H1 (cell line): ENCODE results near the gene DNAJC22. TPM values are rescaled to one million over a fixed set of nuclear protein-coding genes. Genes with fewer than 3 reads are reported as not detected.

ENCODE experiments used
- ASH2L ChIP-seq: fragments of 200-600, 300-600 bp; sonication (generic); IDR thresholded peaks from one replicate; pipeline ENCODE4 v1.7.1; 2017; ENCODE audit warnings: low read length
- ATF2 ChIP-seq: IDR thresholded peaks from 2 replicates; pipeline ENCODE4 v1.6.1; 2012; ENCODE audit warnings: low read length, inconsistent platforms
- EGR1 ChIP-seq: IDR thresholded peaks from 2 replicates; pipeline ENCODE4 v1.6.1; 2011; ENCODE audit warnings: low read depth, low read length, borderline replicate concordance
- NANOG ChIP-seq: IDR thresholded peaks from 2 replicates; pipeline ENCODE4 v1.6.1; 2011; ENCODE audit warnings: low read length, low read depth, mild to moderate bottlenecking, inconsistent platforms; ENCODE audit not compliant: insufficient read depth, poor library complexity, severe bottlenecking
- POLR2A ChIP-seq, 2 experiments: IDR thresholded peaks; 1 replicate in 1 of 2; 2 replicates in 1 of 2; pipeline ENCODE4 v1.6.1; 2011; ENCODE audit warnings: low read depth in 2 of 2, low read length in 2 of 2, mild to moderate bottlenecking in 2 of 2; ENCODE audit errors: control extremely low read depth in 1 of 2
- POLR2AphosphoS5 ChIP-seq: IDR thresholded peaks from 2 replicates; pipeline ENCODE4 v1.6.1; 2011; ENCODE audit warnings: low read depth, low read length
- RAD21 ChIP-seq, 2 experiments: IDR thresholded peaks in 1 of 2; conservative IDR thresholded peaks in 1 of 2; 2 replicates each; pipeline ENCODE4 v1.6.1; 2011; ENCODE audit warnings: low read depth in 2 of 2, low read length in 2 of 2, improper control_type of control experiment in 1 of 2, inconsistent platforms in 1 of 2, mild to moderate bottlenecking in 1 of 2, moderate library complexity in 1 of 2
- RBBP5 ChIP-seq: IDR thresholded peaks from 2 replicates; pipeline ENCODE4 v1.7.1; 2012; ENCODE audit warnings: low read depth, mild to moderate bottlenecking, inconsistent platforms, low read length, moderate library complexity, borderline replicate concordance
- SRF ChIP-seq: IDR thresholded peaks from 2 replicates; pipeline ENCODE4 v1.6.1; 2011; ENCODE audit warnings: mild to moderate bottlenecking, low read depth, low read length, moderate library complexity
- TAF1 ChIP-seq: IDR thresholded peaks from 2 replicates; pipeline ENCODE4 v1.6.1; 2011; ENCODE audit warnings: mild to moderate bottlenecking, low read depth, low read length
- TAF7 ChIP-seq: optimal IDR thresholded peaks from 2 replicates; pipeline ENCODE3; 2011; ENCODE audit warnings: low read depth, mild to moderate bottlenecking, inconsistent platforms, low read length, moderate library complexity, borderline replicate concordance
- polyA plus RNA-seq, 7 experiments: library from polyadenylated mRNA; depleted of rRNA in 3 of 7; stranded (reverse) in 5 of 7; unstranded in 2 of 7; fragments of >200 nt in 5 of 7; fragments of 200-250 nt in 2 of 7; gene quantifications; 1 replicate in 5 of 7; 2 replicates in 1 of 7; 4 replicates in 1 of 7; pipeline versions ENCODE4 v1.2.1 to v1.2.3, GENCODE V29; 2011 to 2013; ENCODE audit warnings: missing spikeins in 2 of 7, mixed read lengths in 2 of 7
- total RNA-seq: library from RNA; stranded (reverse); fragmentation: NEBNext Ultra II Directional; extraction: Animal tissue kit (Norgen Biotek cat#: 25700); gene quantifications from 2 replicates; pipeline ENCODE4 v1.2.1, GENCODE V29; 2021
- TF ChIP-seq, protein P1 (sequence below), 3 experiments: IDR thresholded peaks; 1 replicate in 2 of 3; 2 replicates in 1 of 3; pipeline versions ENCODE4 v1.5.1 to v1.6.1; 2011; ENCODE audit warnings: low read length in 3 of 3, mild to moderate bottlenecking in 3 of 3, inconsistent platforms in 2 of 3, low read depth in 1 of 3, moderate library complexity in 1 of 3; ENCODE audit not compliant: insufficient read depth in 1 of 3; ENCODE audit errors: control extremely low read depth in 1 of 3

The DNAJC22 gene
- total and polyA plus RNA-seq, 2 of the 8 experiments (the other 6 are each of a cell fraction or from before 2014, with no cell fraction given) = 0.20 to 0.39 TPM

GRCh38 chr12:49366652-49367380 is 20.1 kb downstream of the DNAJC22 start (continued):
- TF ChIP-seq ATF2 (no peak), RAD21 (IDR thresholded peaks at IDR 0.05 in 1 of 2, conservative IDR thresholded peaks at IDR 0.05 in 1 of 2; ENCODE audit: low read depth in 2 of 2, low read length in 2 of 2) (0 out of 4 replicates have a peak, but pooled peaks of 1 of the 2 experiments have one; percentile 5), TAF1 (peak; percentile 90), ASH2L (peak; percentile 97), POLR2A (IDR thresholded peaks at IDR 0.05; ENCODE audit: control extremely low read depth in 1 of 2, low read depth in 2 of 2, low read length in 2 of 2) (peak; percentile 70 to 91), POLR2AphosphoS5 (peak; percentile 49), TAF7 (peak; percentile 90), EGR1 (0 out of 2 replicates have a peak, but pooled peaks have one; percentile 2), NANOG (no peak), SRF (no peak), RBBP5 (peak; percentile 96; the same call in 1 of the 2 replicates)
- TF ChIP-seq, protein P1, sequence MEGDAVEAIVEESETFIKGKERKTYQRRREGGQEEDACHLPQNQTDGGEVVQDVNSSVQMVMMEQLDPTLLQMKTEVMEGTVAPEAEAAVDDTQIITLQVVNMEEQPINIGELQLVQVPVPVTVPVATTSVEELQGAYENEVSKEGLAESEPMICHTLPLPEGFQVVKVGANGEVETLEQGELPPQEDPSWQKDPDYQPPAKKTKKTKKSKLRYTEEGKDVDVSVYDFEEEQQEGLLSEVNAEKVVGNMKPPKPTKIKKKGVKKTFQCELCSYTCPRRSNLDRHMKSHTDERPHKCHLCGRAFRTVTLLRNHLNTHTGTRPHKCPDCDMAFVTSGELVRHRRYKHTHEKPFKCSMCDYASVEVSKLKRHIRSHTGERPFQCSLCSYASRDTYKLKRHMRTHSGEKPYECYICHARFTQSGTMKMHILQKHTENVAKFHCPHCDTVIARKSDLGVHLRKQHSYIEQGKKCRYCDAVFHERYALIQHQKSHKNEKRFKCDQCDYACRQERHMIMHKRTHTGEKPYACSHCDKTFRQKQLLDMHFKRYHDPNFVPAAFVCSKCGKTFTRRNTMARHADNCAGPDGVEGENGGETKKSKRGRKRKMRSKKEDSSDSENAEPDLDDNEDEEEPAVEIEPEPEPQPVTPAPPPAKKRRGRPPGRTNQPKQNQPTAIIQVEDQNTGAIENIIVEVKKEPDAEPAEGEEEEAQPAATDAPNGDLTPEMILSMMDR (IDR thresholded peaks at IDR 0.05; ENCODE audit: control extremely low read depth in 1 of 3, insufficient read depth in 1 of 3, low read depth in 1 of 3, low read length in 3 of 3) = peak in 2 of 3 experiments; percentile 2 to 15; a peak in 2 of 4 replicates
